A673 (cell line): ENCODE data around the gene HSP90AB1. TPM values are rescaled to one million over a fixed set of nuclear protein-coding genes. Genes with fewer than 3 reads are reported as not detected.

Source experiments
- BruUV-seq: library from RNA; stranded (reverse); fragments of 400-500 nt; replicated peaks from 2 replicates; lab custom pipeline; 2021; lab: Mats Ljungman, UMichigan
- CTCF ChIA-PET: fragments of 300-600 bp; sonication (Branson Sonifier 250); formaldehyde crosslinking; loops from one replicate; lab custom pipeline; 2022; ENCODE audit warnings: antibody characterized with exemption; lab: Charles Lee
- POLR2A ChIA-PET: fragments of 300-600 bp; sonication (Branson Sonifier 250); formaldehyde crosslinking; loops from one replicate; lab custom pipeline; 2022; ENCODE audit warnings: antibody characterized with exemption; ENCODE audit not compliant: low non-redundant PET; lab: Charles Lee
- DNase-seq: peaks from one replicate; pipeline ENCODE4 v3.0.0-alpha.2; 2015; ENCODE audit warnings: low spot score
- H3K27ac ChIP-seq: fragments of 200-600 bp; sonication (generic); 2 replicates; pipeline ENCODE4 v1.5.1; 2016; ENCODE audit warnings: mixed run types, low read depth, mild to moderate bottlenecking, mixed read lengths, antibody characterized with exemption, low read length; ENCODE audit not compliant: poor library complexity, severe bottlenecking
- H3K27me3 ChIP-seq: fragments of 200-600 bp; sonication (generic); replicated peaks from 2 replicates; pipeline ENCODE4 v1.6.1; 2017; ENCODE audit warnings: mixed run types, low read depth, mild to moderate bottlenecking, mixed read lengths, antibody characterized with exemption, low read length; ENCODE audit not compliant: insufficient read depth, poor library complexity
- H3K36me3 ChIP-seq: fragments of 200-600 bp; sonication (generic); 2 replicates; pipeline ENCODE4 v1.6.1; 2016; ENCODE audit warnings: mixed run types, mild to moderate bottlenecking, mixed read lengths, antibody characterized with exemption, low read length; ENCODE audit not compliant: insufficient read depth, poor library complexity, severe bottlenecking
- H3K4me1 ChIP-seq: fragments of 200-600 bp; sonication (generic); 2 replicates; pipeline ENCODE4 v1.6.1; 2017; ENCODE audit warnings: mixed run types, mild to moderate bottlenecking, mixed read lengths, antibody characterized with exemption, low read length; ENCODE audit not compliant: insufficient read depth, poor library complexity, severe bottlenecking
- H3K4me3 ChIP-seq: fragments of 200-600 bp; sonication (generic); 2 replicates; pipeline ENCODE4 v1.5.1; 2016; ENCODE audit warnings: low read depth, mixed run types, mild to moderate bottlenecking, mixed read lengths, low read length; ENCODE audit not compliant: poor library complexity, severe bottlenecking
- H3K9me3 ChIP-seq: fragments of 200-600 bp; sonication (generic); 2 replicates; pipeline ENCODE4 v1.6.1; 2016; ENCODE audit warnings: mixed run types, low read depth, mild to moderate bottlenecking, mixed read lengths, antibody characterized with exemption, low read length; ENCODE audit not compliant: poor library complexity, severe bottlenecking
- CTCF ChIP-seq: fragments of 300-800, 200-600 bp; sonication (generic); conservative IDR thresholded peaks from 2 replicates; pipeline ENCODE4 v1.5.1; 2017; ENCODE audit warnings: low read depth, mild to moderate bottlenecking, antibody characterized with exemption, low read length, moderate library complexity, mixed read lengths
- EZH2 ChIP-seq: fragments of 200-600 bp; sonication (generic); IDR thresholded peaks from 2 replicates; pipeline ENCODE4 v1.6.1; 2017; ENCODE audit warnings: borderline replicate concordance, low read depth, mild to moderate bottlenecking, mixed read lengths, antibody characterized with exemption, low read length; ENCODE audit not compliant: poor library complexity, severe bottlenecking
- intact Hi-C: fragments of 100-400 bp; cut with micrococcal nuclease; formaldehyde crosslinking; loops from one replicate; pipeline ENCODE4 v1.10.0; 2022; ENCODE audit not compliant: unreplicated experiment
- total RNA-seq: library from RNA; stranded (reverse); gene quantifications from 2 replicates; pipeline ENCODE4 v1.2.3, GENCODE V29; 2021

Gene HSP90AB1
- total RNA-seq, 1 experiment from 2014 or later = 1,581 TPM

- Histone ChIP-seq H3K27ac (peak overlapping the region; percentile 2), H3K4me1 (peaks cover 64% of the 10 kb centered on the region), H3K9me3 (no peaks in the 10 kb centered on the region), H3K36me3 (no peaks in the 10 kb centered on the region), H3K27me3 (no peaks in the 10 kb centered on the region), H3K4me3 (peak overlapping the region; percentile 59)
- BruUV-seq = no TSS peak
- no peak for TF ChIP-seq EZH2
- TF ChIP-seq CTCF = no peak
- DNase-seq = peak; percentile 37
- intact Hi-C loops = no loop called here
- ChIA-PET CTCF (interaction anchor here (0.6 kb wide), 2 partner anchors 423 to 553 kb away, joined by 3 to 7 read pairs; no protein-coding TSS in a partner anchor), POLR2A (interaction anchor here (0.6 kb wide), 1 partner anchor 25 kb away, joined by 3 read pairs; no protein-coding TSS in a partner anchor)
These were observed 24.2 kb upstream of the HSP90AB1 start for GRCh38 chr6:44222486-44223318.

DNA sequence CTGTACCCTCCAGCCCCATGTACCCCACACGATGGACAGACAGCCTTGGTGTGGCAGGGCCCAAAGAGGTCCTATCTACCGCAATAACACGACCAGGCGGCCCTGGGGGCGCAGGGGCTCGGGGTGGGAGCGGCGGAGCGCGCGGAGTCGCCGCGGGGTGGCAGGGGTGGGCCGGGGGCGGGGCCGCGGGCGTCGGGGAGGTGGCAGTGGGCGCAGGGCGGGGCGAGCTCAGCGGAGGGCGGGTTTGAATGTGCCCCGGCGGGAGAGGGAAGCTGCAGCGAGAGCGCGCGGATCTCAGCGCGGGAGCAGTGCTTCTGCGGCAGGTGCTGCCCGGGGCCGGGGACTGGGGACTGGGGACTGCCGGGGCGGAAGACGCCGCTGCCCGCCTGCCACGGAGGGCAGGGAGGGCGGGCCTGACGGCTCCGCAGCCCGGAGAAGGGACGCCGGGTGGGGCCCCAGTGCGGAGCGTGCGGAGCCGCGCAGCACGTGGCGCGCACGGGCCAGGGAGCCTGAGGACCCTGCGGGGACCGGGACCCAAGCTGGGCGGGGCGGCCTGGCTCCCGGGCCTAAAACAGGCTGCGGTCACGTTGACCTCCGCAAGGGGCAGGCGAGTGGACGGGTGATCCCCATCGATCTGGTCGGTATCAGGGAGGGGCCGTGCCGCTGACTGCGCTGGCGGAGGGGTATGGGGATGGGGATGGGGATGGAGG lies 23.4 kb upstream of the HSP90AB1 start, which contains the start of gene SLC29A1:
Gene SLC29A1 (plus strand): TSS at position 277 of the 710 bp plus-strand sequence. CDS start 3,719 bp downstream, outside the sequence.
- TF ChIP-seq CTCF (no peak), EZH2 (no peak)
- ChIA-PET POLR2A (interaction anchor here (0.5 to 0.6 kb wide), 2 partner anchors 25 to 677 kb away, joined by 3 read pairs; no protein-coding TSS in a partner anchor), CTCF (interaction anchor here (1.1 kb wide), 1 partner anchor 14 kb away, joined by 4 read pairs; no protein-coding TSS in a partner anchor)
- H3K27ac ChIP-seq = peak within 1 kb of the TSS; percentile 55
- peak; percentile 87 for DNase-seq
- H3K36me3 ChIP-seq = no peaks in the 10 kb centered on the region
- no peaks in the 10 kb centered on the region for H3K27me3 ChIP-seq
- intact Hi-C loops = no loop called here
- no peaks in the 10 kb centered on the region for H3K9me3 ChIP-seq
- peaks cover 60% of the 10 kb centered on the region for H3K4me1 ChIP-seq
- BruUV-seq = no TSS peak
- peak within 1 kb of the TSS; percentile 59 for H3K4me3 ChIP-seq
